ENCODE data around the gene ADAMTS15. TPM values are rescaled to one million over a fixed set of nuclear protein-coding genes. Genes with fewer than 3 reads are reported as not detected.
A peak's percentile ranks its signal among the peaks of the same experiment; 100 is the strongest.

Gene ADAMTS15, protein sequence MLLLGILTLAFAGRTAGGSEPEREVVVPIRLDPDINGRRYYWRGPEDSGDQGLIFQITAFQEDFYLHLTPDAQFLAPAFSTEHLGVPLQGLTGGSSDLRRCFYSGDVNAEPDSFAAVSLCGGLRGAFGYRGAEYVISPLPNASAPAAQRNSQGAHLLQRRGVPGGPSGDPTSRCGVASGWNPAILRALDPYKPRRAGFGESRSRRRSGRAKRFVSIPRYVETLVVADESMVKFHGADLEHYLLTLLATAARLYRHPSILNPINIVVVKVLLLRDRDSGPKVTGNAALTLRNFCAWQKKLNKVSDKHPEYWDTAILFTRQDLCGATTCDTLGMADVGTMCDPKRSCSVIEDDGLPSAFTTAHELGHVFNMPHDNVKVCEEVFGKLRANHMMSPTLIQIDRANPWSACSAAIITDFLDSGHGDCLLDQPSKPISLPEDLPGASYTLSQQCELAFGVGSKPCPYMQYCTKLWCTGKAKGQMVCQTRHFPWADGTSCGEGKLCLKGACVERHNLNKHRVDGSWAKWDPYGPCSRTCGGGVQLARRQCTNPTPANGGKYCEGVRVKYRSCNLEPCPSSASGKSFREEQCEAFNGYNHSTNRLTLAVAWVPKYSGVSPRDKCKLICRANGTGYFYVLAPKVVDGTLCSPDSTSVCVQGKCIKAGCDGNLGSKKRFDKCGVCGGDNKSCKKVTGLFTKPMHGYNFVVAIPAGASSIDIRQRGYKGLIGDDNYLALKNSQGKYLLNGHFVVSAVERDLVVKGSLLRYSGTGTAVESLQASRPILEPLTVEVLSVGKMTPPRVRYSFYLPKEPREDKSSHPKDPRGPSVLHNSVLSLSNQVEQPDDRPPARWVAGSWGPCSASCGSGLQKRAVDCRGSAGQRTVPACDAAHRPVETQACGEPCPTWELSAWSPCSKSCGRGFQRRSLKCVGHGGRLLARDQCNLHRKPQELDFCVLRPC
- total RNA-seq: 1.2 TPM in 2 replicates
- long read RNA-seq: 0 reads

DNA sequence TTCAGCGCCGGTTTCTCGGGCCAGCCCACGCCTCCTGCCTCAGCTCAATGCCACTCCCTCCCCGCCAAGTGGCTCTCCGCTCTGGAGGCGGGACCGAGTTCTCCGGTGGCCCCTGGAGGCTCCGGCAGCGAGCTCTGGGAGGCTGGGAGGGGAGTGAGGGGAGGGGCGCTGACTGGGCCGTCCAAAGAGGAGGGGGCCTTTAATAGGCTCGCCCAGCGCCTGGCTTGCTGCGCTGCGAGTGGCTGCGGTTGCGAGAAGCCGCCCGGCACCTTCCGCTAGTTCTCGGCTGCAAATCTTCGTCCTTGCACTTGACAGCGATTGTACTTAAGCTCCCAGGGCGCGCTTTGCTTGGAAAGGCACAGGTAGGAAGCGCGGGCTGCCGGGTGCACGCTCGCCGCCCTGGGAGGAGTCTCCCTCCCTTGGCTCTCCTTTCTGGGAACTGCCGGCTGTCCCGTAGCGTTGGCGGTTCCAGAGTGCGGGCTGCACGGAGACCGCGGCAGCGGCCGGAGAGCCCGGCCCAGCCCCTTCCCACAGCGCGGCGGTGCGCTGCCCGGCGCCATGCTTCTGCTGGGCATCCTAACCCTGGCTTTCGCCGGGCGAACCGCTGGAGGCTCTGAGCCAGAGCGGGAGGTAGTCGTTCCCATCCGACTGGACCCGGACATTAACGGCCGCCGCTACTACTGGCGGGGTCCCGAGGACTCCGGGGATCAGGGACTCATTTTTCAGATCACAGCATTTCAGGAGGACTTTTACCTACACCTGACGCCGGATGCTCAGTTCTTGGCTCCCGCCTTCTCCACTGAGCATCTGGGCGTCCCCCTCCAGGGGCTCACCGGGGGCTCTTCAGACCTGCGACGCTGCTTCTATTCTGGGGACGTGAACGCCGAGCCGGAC lies at the start of gene ADAMTS15:
Gene ADAMTS15 (plus strand): TSS at position 230 of the 894 bp plus-strand sequence. CDS start 329 bp downstream, at position 559.
- TF ChIP-seq, protein P1, sequence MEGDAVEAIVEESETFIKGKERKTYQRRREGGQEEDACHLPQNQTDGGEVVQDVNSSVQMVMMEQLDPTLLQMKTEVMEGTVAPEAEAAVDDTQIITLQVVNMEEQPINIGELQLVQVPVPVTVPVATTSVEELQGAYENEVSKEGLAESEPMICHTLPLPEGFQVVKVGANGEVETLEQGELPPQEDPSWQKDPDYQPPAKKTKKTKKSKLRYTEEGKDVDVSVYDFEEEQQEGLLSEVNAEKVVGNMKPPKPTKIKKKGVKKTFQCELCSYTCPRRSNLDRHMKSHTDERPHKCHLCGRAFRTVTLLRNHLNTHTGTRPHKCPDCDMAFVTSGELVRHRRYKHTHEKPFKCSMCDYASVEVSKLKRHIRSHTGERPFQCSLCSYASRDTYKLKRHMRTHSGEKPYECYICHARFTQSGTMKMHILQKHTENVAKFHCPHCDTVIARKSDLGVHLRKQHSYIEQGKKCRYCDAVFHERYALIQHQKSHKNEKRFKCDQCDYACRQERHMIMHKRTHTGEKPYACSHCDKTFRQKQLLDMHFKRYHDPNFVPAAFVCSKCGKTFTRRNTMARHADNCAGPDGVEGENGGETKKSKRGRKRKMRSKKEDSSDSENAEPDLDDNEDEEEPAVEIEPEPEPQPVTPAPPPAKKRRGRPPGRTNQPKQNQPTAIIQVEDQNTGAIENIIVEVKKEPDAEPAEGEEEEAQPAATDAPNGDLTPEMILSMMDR (IDR thresholded peaks at IDR 0.05; ENCODE audit: unreplicated experiment): no peak
- Mint-ChIP-seq H3K36me3 (ENCODE audit: insufficient read depth) (no peaks in the 10 kb centered on the region), H3K27me3 (peaks cover 72% of the 10 kb centered on the region), H3K27ac (no peak within 1 kb of the TSS), H3K4me3 (ENCODE audit: low read depth) (peak within 1 kb of the TSS; percentile 77), H3K4me1 (ENCODE audit: low read depth) (peaks cover 5% of the 10 kb centered on the region), H3K9me3 (ENCODE audit: low read depth) (no peaks in the 10 kb centered on the region)
- DNase-seq (ENCODE audit: low spot score, unreplicated experiment): peak; percentile 68

- DNase-seq (ENCODE audit: low spot score, unreplicated experiment): no peak
- no peaks in the 10 kb centered on the region for H3K9me3 Mint-ChIP-seq (ENCODE audit: low read depth)
Observed at GRCh38 chr11:130399196-130399595, 49.2 kb upstream of the ADAMTS15 start.

GRCh38 chr11:130400781-130401483 lies 47.5 kb upstream of the ADAMTS15 start:
- peaks cover 22% of the 10 kb centered on the region for H3K27me3 Mint-ChIP-seq
- DNase-seq (ENCODE audit: low spot score, unreplicated experiment): no peak
- H3K9me3 Mint-ChIP-seq (ENCODE audit: low read depth): no peaks in the 10 kb centered on the region
- H3K4me3 Mint-ChIP-seq (ENCODE audit: low read depth): no peak overlapping the region
- no peaks in the 10 kb centered on the region for H3K36me3 Mint-ChIP-seq (ENCODE audit: insufficient read depth)
- H3K27ac Mint-ChIP-seq: no peak overlapping the region
- peaks cover 4% of the 10 kb centered on the region for H3K4me1 Mint-ChIP-seq (ENCODE audit: low read depth)
- TF ChIP-seq, protein P1 (IDR thresholded peaks at IDR 0.05; ENCODE audit: unreplicated experiment): no peak

More at GRCh38 chr11:130399196-130399595, 49.2 kb upstream of the ADAMTS15 start:
- TF ChIP-seq, protein P1 (IDR thresholded peaks at IDR 0.05; ENCODE audit: unreplicated experiment): no peak
- Mint-ChIP-seq H3K4me1 (ENCODE audit: low read depth) (no peaks in the 10 kb centered on the region), H3K36me3 (ENCODE audit: insufficient read depth) (no peaks in the 10 kb centered on the region), H3K4me3 (ENCODE audit: low read depth) (no peak overlapping the region), H3K27me3 (peaks cover 22% of the 10 kb centered on the region), H3K27ac (no peak overlapping the region)

- no peak overlapping the region for H3K27ac Mint-ChIP-seq
Observed at GRCh38 chr11:130402570-130402969, 45.9 kb upstream of the ADAMTS15 start.

More at GRCh38 chr11:130402570-130402969, 45.9 kb upstream of the ADAMTS15 start:
- Mint-ChIP-seq H3K4me1 (ENCODE audit: low read depth) (peaks cover 4% of the 10 kb centered on the region), H3K9me3 (ENCODE audit: low read depth) (no peaks in the 10 kb centered on the region), H3K27me3 (peaks cover 20% of the 10 kb centered on the region), H3K36me3 (ENCODE audit: insufficient read depth) (no peaks in the 10 kb centered on the region), H3K4me3 (ENCODE audit: low read depth) (no peak overlapping the region)
- DNase-seq (ENCODE audit: low spot score, unreplicated experiment): no peak
- TF ChIP-seq, protein P1 (IDR thresholded peaks at IDR 0.05; ENCODE audit: unreplicated experiment): no peak
